ENCODE data around the gene RAC3.
A peak's percentile ranks its signal among the peaks of the same experiment; 100 is the strongest.

RAC3 gene

DNA sequence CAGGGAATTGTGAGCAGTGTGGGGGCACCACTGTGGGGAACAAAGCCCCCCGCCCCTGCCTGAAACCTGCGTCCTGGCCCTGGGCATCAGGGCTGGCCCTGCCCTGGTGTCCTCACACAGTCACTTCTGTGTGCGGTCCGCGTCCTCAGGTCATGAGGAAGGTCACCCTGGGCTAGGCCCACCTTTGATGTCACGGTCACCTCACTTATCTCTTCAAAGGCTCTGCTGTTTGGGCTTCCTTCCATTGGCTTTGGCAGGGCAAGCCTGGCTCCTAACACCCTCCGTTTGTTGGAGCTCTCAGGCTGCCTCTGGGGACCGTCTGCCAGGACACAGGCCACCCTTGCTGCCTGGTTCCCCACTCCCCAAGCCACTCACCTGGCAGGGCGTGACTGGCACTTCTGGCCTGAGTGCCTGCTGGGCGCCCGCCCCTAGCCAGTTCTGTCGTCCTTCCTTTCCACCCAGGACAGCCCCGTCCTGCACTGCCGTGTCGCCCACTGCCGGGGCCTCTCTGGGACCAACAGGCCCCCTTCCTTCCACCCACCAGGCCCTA is 17.6 kb upstream of the RAC3 start:
- no peak for DNase-seq

DNA sequence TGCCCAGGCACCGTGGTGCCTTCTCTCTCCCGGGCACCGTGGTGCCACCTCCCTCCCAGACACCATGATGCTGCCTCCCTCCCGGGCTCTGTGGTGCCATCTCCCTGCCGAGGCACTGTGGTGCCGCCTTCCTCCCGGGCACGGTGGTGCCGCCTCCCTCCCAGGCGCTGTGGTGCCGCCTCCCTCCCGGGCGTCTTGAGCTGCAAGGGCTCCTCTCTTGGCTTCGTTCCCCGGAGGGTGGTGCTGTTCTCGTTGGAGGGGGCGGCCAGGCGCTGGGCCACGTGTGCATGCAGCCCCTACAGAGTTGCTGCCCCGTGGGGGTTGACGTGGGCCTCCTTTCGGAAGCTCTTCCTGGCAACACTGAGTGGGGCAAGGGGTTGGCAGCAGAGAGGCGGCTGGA is 17.0 kb upstream of the RAC3 start:
- DNase-seq = no peak

DNA sequence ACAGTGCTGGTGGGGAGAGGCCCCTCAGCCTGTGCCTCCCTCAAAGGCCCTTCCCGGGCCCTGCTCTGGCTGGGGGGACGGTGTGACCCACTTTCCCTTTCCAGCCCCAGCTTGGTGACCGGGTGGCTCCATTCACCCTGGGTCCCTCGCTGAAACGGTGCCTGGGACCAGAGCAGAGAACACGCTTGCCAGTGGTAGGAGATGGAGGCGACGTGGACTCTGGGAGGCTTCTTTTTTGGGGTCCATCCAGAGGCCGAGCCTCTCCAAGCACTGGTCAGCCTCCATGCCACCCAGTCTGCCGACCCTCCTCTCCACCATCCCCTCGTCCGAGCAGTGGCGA is 16.5 kb upstream of the RAC3 start:
- no peak for DNase-seq

DNA sequence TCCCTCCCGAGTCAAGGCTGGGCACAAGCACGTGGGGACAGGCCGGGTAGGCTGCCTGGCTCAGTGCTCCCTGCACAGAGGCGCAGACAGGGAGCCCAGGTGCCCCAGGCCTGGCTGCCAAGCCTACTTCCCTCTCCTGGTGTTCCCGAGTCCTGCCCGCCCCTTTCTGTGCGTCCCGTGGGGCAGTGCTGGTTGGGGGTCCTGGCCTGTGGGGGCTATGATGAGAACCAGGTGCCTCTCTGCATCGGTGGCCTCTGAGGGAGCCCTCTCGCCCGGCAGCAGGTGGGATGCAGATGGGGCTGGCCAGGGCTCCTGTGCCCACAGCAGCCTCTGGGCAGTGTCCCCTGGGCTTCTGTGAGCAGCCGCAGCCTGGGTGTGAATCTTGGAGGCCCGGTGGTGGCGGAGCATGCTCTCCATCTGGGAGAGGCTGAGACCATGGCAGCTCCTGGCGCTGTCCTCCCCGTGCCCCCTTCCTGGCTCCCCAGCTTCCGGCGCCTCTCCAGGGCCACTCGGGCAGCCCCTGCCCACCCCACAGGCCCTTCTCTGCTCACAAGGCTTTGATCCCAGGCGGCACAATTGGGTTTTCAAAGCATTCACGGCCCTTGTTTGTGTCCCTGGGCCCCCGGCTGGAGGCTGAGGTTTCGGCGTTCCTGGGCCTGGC is 16.0 kb upstream of the RAC3 start:
- no peak for DNase-seq

DNA sequence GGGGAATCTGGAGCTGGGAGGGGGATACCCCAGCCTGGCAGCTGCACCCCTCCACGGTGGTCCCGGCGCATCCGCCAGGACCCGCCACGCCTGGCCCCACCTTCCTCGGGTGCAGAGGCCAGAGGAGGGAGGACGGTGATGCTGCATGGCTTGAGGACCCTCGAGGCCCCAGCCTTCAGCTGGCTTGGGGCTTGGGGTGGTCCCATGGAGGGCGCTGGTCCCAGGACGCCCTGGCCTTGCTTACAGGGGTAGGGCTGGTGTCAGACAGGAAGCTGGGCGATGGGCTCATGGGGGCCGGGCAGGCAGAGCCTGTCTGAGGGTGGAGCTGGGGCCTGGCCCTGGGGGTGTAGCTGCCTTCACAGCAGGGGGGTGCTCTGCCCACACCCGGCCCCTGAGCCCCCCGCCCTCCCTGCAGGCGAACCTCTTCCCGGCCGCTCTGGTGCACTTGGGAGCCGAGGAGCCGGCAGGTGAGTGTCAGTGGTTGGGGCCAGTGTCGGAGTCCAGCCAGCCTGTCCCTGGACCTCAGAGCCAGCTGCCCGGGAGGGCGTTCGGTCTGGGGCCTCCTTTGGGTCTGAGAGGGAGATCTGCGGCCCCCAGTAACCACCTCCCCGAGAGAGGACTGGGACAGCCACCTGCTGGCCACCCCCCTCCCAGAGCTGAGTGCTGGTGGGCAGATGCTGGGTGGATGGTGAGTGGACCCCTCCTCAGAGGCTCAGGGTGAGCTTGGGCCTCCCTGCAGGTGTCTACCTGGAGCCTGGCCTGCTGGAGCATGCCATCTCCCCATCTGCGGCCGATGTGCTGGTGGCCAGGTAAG is 15.2 kb upstream of the RAC3 start:
- DNase-seq = no peak

DNA sequence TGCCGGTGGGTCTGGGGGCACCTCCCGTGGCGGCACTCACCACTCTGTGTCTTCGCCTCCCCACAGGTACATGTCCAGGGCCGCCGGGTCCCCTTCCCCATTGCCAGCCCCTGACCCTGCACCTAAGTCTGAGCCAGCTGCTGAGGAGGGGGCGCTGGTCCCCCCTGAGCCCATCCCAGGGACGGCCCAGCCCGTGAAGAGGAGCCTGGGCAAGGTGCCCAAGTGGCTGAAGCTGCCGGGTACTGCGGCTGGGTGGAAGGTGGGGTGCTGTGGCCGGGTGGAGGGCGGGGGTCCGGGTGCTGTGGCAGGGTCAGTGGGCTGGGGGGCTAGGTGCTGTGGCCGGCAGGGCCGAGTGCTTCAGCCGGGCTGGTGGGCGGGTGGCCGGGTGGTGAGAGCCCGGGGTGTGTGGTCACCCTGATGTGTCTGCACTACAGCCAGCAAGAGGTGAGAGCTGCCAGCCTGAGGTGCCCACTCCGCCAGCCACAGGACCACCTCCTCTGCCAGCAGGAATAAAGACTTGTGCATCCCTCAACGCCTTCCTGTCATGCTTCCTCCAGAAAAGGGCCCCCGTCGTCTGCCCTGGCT is 14.5 kb upstream of the RAC3 start:
- DNase-seq = no peak

DNA sequence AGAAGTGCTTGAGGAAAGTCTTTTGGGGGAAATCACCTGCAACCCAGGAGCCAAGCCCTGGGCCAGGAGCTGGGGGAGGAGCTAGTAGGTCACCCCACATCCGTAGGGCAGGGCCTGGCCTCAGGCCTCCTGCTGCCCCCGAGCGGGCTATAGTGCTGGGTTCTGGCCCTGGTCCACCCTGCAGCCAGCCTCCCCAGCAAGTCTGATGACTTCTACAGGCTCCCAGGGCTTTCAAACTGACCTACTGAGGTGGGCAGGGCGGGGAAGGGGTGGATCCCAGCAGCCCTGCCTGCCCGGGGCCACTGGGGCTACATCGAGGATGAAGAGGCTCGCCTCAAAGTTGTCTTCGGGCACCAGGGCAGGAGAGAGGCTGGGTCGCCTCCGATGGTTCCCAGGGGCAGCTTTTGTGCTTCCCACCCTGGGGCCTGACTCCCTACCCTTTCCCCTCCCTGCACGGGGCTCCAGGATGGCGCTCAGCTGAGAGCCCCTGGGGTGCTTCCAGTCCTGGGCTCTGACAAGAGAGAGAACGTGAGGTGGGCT is 13.8 kb upstream of the RAC3 start:
- DNase-seq = no peak

DNA sequence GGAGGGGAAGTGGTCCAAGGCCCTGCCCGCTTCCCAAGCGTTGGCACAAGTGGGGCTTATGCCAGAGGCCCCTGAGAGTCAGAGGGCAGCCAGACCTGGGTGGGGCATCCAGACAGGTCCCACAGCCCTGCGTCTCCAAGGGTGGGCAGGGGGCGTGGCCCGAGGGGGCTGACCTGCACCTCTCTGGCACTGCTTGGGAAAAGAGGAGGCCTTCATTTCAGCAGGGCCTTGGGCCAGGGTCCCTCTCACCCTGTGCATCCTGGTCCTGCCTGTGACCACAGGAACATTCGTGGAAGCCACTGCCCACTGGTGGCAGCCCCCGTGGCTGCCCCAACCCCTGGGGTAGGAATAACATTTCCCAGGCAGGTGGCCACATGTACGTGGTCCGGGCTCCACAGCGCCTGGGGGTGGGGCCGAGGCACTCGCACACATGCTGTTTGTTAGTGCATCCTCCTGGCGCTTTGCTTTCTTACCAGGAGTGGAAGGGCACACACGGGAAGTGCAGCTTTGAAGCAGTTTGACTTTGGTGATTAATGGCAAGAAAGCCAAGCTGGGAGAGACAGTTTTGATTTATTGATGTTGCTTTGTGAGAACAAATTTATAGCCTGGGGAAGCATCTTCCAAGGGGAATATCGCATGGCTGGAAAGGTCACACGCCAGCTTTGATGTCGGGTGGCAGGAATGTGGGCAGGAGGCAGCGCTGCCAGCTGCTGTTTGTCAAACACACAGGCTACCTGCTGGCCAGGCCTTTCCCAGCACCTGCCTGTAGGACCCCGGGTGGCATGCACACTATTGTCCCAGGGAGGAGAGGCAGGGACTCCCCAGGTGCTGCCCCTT is 13.1 kb upstream of the RAC3 start:
- DNase-seq = no peak

DNA sequence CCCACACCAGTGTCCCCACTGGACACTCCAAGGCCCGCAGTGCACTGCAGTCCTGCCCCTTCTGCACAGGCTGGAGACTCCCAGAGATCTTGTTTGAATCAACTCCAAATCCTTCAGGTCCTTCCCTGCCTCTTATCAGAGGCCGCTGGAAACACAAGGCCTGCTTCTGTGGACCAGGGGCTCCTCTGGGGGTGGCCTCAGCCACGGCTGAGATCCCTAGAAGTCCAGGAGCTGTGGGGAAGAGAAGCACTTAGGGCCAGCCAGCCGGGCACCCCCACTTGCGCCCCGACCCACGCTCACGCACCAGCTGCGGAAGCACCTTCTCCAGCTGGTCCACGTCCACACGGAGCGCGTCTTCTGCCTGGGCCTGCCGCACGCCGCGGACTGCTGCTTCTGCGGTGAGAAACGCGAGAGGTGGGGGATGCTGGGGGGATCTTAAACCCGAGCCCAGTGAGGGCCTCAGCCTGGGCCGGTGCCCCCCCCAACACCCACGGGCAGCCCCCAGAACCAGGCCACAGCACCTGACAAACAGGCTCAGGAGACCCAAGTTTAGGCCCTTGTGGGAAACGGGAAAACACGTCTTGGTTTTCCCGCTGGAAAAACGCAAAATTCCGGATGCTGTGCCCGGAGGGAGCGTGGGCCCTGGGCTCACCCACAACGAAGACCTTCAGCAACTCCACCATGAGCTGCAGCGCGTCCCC is 12.3 kb upstream of the RAC3 start:
- DNase-seq = no peak

DNA sequence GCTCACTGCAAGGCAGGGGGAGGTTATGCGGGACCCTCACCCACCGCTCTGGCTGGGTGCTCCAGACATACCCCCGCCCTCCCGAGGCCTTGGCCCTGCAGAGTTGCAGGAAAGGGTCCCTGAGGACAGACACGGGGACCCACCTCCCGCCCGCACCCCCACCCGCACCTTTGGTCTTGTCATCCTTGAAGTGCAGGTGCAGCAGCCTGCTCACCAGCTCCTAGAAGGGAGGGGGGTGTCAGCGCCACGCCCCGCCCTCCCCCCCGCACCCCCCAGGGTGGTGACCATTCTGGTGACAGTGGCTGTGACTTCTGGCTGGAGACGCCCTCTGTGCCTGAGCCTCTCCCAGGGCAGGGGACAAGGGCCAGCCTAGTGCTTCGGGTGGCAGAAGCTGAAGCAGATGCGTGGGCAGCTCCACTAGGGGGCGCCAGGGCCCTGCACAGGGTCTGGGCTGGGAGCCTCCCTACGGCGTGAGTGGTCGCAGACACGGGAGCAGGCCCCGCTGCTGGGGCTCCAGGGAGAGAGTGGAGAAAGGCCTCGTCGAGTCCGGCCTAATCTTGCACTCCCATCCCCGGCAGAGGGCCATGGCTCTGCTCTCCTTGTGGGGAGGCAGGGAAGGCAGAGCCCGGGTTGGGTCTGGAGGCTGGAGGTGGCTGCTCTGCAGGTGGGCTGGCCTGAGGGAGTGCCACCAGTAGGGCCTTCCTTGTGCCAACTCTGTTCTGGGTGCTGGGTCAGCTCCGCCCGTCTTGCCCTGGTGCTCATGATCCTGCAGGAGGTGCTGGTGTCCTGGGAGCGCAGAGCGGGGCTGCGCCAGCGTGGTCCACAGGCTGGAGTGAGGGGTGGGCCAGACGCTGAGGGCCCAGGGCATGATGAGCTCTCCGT is 11.5 kb upstream of the RAC3 start:
- no peak for DNase-seq

DNA sequence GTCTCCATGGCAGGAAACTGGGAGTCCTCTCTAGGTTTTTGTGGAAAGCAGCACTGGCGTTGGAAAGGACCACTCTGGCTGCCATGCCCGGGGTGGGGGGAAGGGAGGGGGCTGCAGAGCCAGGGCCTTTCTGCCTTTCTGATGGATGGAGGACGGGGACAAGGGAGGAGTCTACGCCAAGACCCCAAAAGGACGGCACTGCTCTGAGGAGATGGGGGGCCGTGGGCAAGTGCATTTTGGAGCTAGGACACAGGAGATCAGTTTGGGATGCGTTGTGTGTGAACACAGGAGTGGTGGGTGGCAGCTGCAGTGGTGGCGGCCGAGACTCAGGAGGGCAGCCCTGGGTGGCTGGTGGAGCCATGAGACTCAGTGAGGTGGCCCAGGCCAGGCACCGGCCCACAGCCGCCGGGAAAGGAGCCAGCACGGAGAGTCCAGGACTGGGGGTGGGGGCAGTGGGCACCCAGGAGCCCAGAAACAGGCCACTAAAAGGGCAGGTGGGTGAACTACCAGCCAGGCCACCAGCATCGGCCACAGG is 10.8 kb upstream of the RAC3 start:
- no peak for DNase-seq

DNA sequence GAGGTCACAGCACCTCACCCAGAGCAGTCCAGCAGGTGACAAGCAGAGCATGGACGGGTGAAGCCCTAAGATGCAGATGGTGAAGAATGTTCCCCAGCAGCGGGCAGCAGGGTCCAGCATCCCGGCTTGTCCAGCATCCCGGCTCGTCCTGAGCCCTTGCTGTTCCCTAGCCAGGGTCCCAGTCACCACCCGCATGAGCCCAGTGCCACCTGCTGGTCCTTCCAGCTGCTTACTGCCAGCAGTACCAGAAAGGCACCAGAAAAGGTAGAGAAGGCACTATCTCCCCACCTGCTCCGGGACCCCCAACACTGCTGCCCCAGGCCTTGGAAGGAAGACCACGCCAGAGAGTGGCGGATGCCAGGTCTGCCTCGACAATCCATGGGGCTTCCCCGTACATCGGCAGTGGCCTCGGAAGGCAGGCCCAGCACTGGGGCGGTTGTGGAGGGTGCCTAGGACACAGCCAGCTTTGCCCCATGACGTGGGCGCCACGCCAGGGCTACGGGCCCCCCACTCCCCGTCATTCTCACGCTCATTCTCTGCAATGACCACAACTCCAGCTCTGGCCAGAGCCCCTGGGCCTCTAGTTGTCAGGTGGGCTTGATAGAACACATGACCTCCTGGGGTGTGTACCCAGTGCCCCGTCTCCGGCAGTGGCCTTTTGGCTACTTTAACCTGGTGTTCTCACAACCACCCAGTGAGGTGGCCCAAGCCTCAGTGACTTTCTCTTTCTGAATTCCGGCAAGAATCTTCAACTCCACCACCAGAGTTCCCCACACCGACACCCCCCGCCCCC is 10.2 kb upstream of the RAC3 start:
- DNase-seq = peak; percentile 31

DNA sequence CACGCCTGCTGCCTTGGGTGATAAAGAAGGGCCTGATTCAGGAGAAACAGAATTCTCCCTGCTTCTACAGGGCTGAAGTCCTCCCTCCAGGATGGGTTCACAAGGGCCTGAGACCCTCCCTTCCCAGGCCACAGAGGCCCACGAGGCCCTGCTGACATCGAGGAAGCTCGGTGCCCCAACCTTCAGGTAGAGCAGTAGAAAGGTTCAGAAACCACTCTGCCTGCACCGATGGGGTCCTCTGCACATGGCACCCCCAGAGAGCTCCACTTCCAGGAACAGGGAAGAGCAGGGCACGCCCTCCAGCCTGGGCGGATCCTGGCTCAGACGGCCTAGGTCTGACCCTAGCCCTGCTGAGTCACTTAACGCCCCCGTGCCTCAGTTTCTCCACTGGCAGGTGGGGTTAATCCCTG is 9.6 kb upstream of the RAC3 start:
- no peak for DNase-seq

DNA sequence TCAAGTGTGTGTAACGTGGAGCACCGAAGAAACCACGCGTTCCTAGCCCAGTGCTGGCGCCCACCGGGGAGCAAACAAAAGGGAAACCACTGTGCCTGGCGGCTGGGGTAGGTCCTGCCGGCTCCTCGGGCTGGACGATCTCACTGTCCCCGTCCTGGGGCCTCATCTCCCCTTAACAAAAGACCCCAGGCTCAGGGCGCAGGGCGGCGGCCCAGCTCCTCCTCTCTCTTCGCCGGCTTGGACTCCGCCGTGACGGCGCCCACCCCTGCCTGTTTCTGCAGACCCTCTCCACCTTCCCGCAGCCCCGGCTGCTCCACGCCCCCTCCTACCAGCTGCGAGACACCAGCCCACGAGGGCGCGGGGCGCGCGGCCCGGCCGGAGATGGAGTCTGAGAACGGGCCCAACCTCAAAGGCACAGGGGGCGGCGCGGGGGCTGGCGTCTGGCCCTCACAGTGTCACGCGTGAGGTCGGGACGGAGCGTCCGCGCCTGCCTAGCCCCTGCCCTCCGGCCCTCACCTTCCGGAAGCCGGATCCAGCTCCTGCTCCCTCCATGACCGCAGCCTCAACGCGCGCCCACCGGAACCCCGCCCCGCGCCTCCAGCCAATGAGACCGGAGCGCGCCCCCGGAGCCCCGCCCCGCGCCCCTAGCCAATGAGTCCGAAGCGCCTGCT is 9.0 kb upstream of the RAC3 start, which contains the start of gene CENPX:
TSS of gene CENPX (minus strand) at position 569 of the 671 bp plus-strand sequence. CDS start at position 552, 17 bp downstream.
- DNase-seq = no peak

DNA sequence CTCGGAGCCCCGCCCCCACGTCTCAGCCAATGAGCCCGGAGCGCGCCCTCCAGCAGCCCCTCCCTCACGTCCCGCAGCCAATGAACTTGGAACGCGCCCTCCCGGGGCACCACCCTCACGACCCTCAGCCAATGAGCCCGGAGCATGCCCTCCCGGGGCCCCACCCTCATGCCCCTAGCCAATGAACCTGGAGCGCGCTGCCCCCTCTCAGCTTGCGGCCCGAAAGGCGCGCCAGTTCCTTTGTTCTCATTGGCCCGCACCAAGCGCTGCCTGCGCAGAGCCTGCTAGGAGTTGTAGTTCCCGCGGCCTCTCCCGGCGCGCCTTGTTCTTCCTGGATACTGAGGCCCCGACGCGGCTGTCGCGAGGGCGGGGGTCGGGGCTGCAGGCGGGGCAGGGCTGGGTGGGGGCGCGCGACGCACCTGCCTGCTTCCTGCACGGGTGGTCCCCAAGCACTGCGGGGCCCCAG is 8.5 kb upstream of the RAC3 start, which contains the start of gene LRRC45:
TSS of gene LRRC45 (plus strand) at position 325 of the 466 bp plus-strand sequence. CDS start 339 bp downstream, outside the sequence.
- peak; percentile 99 for DNase-seq

DNA sequence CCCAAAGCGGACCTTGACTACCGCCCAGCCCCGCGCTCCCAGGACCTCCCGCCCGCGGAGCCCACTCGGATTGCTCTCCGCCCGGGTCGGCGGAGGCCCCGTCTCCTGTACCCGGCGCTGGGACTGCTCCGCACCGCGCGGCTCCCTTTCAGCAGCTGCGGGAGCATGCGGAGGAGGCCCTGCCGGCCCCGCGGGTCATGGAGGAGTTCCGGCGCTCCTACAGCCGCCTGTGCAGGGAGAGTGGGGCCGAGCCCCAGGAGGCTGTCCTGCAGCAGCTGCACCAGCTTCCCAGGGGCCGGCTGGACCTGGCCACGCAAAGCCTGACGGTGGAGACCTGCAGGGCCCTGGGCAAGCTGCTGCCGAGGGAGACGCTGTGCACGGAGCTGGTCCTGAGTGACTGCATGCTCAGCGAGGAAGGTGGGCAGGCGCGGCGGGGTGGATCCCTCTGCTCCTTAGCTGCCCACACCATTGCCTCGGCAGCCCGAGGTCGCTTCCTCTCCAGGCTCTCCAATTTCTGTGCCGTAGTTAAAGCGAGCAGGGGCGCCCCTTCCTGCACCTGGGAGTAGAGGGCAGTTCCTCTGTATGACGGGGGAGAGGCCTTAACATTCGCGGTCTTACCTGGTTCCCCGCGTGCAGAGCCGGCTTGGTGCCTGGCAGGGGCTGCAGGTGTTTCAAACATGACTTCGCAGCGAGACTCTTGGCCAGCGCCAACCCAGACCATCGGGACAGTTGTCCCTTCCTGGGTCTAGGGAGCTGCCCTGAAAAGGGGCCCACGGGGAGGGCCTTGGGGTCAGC is 7.8 kb upstream of the RAC3 start:
- no peak for DNase-seq

DNA sequence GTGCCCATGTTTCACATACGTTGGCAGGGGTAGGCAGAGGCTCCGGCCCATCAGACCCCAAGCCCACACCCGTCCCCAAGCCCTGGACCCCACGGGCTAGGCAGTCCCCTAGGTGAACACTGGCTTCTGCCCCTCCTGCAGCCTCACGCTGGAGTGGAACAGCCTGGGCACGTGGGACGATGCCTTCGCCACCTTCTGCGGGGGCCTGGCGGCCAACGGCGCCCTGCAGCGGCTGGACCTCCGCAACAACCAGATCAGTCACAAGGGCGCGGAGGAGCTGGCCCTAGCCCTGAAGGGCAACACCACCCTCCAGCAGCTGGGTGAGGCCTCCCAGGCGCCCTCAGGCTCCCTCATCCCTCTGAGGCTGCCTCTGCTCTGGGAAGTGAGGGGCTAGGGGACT is 6.6 kb upstream of the RAC3 start:
- DNase-seq = no peak

Data from NCI-H1092 (cell line).